GM20000 (cell line): ENCODE data around the gene RIPOR2.
"Not testable (repeated sequence)": the region's sequence is repeated elsewhere in the genome, so short reads cannot be mapped to it uniquely, and the experiment has no call there.

Experiments used
- DNase-seq: peaks from one replicate; pipeline ENCODE4 v3.0.0; 2012; ENCODE audit warnings: low spot score
- TF ChIP-seq, protein P1 (sequence below): IDR thresholded peaks from 2 replicates; pipeline ENCODE4 v1.5.1; 2012; ENCODE audit warnings: mild to moderate bottlenecking, control low read depth; ENCODE audit errors: extremely low read depth, missing control alignments

RIPOR2 gene

DNA sequence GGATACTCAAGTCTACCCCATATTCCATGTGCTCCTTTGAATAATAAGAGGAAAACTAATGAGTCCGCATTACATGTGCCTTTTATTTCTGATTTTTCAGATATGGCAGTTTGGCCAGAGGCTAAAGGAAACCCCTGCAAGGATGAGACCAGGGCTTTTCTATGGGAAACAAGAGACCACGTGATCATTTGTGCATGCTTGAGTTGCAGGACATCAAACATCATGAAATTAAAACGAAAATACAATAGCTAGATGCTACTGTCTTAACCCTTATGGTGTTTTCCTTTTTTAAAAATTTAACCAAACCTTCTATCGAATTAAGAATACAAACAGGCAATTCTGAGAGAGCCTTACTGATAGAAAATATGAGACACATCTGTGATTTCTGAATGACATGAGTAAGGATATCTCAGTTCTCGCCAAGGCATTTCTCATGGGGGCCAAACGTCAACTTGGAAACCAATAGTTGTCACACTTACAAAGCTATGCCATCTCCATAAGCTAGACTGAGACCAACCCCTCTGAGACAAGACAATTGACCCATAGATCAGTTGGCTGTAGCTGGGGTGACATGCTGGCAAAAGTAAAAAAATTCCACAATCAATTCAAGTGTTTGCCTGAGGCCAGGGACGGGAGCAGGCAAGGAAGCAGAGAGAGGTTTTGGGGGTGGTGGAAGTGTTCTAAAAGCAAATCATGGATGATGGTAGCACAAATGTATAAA, 52.8 kb downstream of the RIPOR2 start:
- no peak for DNase-seq
- TF ChIP-seq, protein P1, sequence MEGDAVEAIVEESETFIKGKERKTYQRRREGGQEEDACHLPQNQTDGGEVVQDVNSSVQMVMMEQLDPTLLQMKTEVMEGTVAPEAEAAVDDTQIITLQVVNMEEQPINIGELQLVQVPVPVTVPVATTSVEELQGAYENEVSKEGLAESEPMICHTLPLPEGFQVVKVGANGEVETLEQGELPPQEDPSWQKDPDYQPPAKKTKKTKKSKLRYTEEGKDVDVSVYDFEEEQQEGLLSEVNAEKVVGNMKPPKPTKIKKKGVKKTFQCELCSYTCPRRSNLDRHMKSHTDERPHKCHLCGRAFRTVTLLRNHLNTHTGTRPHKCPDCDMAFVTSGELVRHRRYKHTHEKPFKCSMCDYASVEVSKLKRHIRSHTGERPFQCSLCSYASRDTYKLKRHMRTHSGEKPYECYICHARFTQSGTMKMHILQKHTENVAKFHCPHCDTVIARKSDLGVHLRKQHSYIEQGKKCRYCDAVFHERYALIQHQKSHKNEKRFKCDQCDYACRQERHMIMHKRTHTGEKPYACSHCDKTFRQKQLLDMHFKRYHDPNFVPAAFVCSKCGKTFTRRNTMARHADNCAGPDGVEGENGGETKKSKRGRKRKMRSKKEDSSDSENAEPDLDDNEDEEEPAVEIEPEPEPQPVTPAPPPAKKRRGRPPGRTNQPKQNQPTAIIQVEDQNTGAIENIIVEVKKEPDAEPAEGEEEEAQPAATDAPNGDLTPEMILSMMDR = no peak

DNA sequence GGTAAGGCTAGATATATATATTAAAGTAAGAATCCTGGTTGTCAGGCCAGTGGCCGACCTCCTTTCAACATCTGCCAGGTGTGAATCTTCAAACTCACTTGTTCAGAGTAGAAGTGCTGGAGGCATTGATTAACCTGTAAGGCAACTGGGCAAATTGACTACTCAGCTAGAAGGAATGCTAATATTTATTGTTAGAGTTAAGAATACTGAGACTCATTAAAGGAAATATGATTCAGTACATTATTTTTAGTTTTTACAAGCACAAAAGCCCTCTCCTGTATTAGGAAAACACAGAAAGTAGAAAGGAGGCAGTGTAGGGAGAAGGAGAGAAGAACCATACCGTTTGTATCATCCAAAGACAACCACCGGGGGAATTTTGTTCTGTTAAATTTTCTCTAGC, 53.5 kb downstream of the RIPOR2 start:
- TF ChIP-seq, protein P1 = no peak
- no peak for DNase-seq

GRCh38 chr6:24881376-24881775, 54.4 kb downstream of the RIPOR2 start:
- DNase-seq = no peak
- TF ChIP-seq, protein P1 = no peak

DNA sequence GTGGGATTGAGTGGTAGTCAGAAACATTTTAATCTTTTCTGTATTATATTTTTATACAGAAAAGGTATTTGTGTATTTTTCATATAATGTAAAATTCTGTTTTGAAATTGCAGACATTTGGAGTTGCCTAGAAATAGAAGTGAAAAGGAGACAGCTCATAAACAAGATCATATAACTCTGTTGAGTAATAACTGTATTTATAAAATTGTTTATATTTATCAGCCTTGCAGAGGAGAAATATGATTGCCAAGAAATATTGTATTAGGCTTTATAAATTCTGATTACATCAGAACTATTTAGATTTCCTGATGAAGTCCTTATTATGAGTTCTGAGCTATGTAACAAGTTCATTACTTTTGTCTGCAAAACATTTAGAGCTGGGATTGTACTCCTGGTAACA, 55.3 kb downstream of the RIPOR2 start:
- TF ChIP-seq, protein P1 = no peak
- DNase-seq = no peak

DNA sequence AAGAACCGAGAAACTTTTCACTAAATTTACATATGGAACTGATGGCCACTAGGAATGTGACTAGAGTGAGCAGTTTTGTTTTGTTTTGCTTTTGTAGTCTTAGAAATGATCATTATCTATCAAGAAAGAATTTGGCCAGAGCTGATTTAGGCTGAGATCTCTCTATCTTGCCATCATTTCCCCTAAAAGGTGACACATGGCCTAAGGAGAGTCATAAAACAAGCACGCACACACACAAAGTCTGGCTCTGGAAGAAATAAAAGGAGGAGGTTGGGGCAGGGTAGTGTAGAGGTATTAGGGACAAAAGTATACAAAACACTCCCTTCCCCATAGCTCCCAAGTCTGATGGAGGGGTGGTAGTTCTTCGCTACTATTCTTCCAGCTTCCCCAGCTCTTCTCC, 56.4 kb downstream of the RIPOR2 start:
- TF ChIP-seq, protein P1 = no peak
- no peak for DNase-seq

DNA sequence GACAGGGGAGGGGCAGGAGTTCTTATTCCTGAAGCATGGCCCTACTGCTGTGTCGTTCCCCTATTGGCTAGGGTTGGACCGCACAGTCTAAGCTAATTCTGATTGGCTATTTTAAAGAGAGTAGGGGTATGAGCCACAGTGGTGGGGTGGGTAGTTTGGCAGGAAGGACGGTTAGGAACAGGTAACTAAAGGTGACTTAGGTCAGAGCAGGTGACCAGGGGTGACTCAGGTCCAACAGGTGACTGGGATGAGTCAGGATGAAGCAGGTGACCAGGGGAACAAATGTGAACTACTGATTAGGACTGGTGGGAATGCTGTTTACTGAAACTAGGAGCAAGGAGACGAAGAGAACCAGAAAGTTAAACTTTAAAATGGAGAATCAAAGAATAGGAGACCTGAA, 58.0 kb downstream of the RIPOR2 start:
- DNase-seq = not testable (repeated sequence)

GRCh38 chr6:24876499-24877465, 59.0 kb downstream of the RIPOR2 start:
- TF ChIP-seq, protein P1 = no peak
- no peak for DNase-seq
